Measurements from ENCODE around the gene DTNBP1.

DNA sequence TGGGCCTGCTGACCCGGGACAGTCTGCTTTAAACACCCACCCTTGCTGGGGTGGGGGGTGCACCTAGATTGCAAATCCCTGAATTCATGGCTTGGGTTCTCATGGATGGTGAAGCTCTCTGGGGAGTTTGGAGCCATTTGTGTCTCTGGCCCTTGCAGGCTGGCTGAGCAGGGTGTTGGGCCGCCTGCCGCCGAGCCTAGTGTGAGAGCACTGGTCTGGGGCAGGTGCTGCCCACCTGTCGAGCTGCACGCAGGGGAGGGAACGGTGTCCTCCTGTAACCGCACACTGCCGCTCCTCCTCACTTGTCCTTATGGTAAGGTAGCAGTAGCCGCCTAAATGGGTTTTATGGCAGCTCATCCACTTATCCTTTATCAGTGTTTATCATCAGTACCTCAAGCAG is 143.9 kb downstream of the DTNBP1 start:
- TF ChIP-seq, protein P1, sequence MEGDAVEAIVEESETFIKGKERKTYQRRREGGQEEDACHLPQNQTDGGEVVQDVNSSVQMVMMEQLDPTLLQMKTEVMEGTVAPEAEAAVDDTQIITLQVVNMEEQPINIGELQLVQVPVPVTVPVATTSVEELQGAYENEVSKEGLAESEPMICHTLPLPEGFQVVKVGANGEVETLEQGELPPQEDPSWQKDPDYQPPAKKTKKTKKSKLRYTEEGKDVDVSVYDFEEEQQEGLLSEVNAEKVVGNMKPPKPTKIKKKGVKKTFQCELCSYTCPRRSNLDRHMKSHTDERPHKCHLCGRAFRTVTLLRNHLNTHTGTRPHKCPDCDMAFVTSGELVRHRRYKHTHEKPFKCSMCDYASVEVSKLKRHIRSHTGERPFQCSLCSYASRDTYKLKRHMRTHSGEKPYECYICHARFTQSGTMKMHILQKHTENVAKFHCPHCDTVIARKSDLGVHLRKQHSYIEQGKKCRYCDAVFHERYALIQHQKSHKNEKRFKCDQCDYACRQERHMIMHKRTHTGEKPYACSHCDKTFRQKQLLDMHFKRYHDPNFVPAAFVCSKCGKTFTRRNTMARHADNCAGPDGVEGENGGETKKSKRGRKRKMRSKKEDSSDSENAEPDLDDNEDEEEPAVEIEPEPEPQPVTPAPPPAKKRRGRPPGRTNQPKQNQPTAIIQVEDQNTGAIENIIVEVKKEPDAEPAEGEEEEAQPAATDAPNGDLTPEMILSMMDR (IDR thresholded peaks at IDR 0.05; ENCODE audit: low read length), result no peak
- no peak for TF ChIP-seq EZH2 (optimal IDR thresholded peaks at IDR 0.05; ENCODE audit: low read depth, low read length)
